HPDE6-E6E7 (cell line): ENCODE measurements around the gene SLC8A2.

Experiments
- DNase-seq: peaks from one replicate; pipeline ENCODE4 v3.0.0; 2011; ENCODE audit warnings: missing footprints; ENCODE audit errors: extremely low spot score

The SLC8A2 gene

GRCh38 chr19:47471733-47472457 lies at the start of gene SLC8A2:
SLC8A2 (minus strand) TSS chr19:47471893; CDS start chr19:47466403, 5,490 bp downstream.
- peak; percentile 38 for DNase-seq

DNA sequence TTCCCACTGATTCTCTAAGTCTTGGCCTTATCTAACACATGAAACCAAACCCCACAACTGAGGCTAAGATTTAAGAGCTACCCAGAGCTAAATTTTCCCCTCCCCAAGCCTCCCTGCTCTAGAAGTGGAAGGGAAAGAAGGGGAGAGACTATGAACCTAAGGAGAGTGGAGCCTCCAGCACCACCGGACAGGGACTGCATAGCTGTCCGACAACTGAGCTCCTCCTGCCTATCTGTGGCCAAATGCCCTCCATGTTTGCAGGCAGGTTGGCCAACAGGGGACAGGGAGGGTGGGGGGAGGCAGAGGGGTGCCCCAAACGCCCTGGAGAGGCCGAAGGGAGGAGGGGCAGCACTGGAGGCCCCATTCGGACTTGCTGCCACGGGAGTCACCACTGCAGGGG lies 49.1 kb upstream of the SLC8A2 start:
- DNase-seq, result no peak

- no peak for DNase-seq
Observed at GRCh38 chr19:47520343-47520806, 48.7 kb upstream of the SLC8A2 start.

GRCh38 chr19:47518854-47519253 lies 47.2 kb upstream of the SLC8A2 start:
- DNase-seq, result no peak

DNA sequence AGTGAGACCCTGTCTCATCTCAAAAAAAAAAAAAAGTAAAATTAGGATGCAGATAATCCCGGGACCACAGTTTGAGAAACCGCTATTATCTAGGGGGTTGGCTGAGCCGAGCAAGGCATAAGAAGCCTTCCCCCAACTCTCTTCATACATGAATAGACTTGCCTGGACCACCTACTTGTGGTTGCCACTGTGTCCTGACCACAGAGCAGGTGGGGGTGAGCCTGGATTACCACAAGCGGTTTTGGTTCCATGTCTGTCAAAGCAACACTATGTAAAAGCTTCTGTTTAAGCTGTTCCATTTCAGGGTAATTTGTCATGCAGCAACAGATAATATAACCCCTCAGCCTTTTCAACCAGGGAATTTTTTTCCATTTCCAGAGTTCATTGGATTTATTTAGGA lies 46.4 kb upstream of the SLC8A2 start:
- no peak for DNase-seq

- DNase-seq, result peak; percentile 100
Observed at GRCh38 chr19:47514869-47515588, 43.3 kb upstream of the SLC8A2 start, which contains the start of gene NAPA. NAPA (minus strand) TSS chr19:47515063; CDS start chr19:47514940, 123 bp downstream.

- no peak for DNase-seq
Observed at GRCh38 chr19:47514151-47514868, 42.6 kb upstream of the SLC8A2 start.

- no peak for DNase-seq
Observed at GRCh38 chr19:47512948-47513319, 41.2 kb upstream of the SLC8A2 start.

GRCh38 chr19:47512183-47512947 lies 40.7 kb upstream of the SLC8A2 start:
- no peak for DNase-seq

GRCh38 chr19:47511681-47512080 lies 40.0 kb upstream of the SLC8A2 start:
- DNase-seq, result no peak

GRCh38 chr19:47511128-47511517 lies 39.4 kb upstream of the SLC8A2 start:
- DNase-seq, result no peak

GRCh38 chr19:47510516-47511127 lies 38.9 kb upstream of the SLC8A2 start:
- no peak for DNase-seq

GRCh38 chr19:47509973-47510372 lies 38.3 kb upstream of the SLC8A2 start:
- no peak for DNase-seq

GRCh38 chr19:47509170-47509847 lies 37.6 kb upstream of the SLC8A2 start:
- DNase-seq, result no peak

DNA sequence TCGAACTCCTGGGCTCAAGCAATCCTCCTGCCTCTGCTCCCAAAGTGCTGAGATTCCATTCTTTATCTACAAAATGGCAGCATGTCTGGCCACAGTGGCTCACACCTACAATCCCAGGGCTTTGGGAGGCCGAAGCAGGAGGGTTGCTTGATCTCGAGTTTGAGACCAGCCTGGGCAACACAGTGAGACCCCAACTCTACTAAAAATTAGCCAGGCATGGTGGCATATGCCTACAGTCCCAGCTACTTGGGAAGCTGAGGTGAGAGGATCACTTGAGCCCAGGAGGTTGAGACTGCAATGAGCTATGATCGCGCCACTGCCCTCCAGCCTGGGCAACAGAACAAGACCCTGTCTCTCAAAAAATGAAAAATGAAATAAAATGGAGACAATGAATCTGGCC lies 37.0 kb upstream of the SLC8A2 start:
- DNase-seq, result no peak

DNA sequence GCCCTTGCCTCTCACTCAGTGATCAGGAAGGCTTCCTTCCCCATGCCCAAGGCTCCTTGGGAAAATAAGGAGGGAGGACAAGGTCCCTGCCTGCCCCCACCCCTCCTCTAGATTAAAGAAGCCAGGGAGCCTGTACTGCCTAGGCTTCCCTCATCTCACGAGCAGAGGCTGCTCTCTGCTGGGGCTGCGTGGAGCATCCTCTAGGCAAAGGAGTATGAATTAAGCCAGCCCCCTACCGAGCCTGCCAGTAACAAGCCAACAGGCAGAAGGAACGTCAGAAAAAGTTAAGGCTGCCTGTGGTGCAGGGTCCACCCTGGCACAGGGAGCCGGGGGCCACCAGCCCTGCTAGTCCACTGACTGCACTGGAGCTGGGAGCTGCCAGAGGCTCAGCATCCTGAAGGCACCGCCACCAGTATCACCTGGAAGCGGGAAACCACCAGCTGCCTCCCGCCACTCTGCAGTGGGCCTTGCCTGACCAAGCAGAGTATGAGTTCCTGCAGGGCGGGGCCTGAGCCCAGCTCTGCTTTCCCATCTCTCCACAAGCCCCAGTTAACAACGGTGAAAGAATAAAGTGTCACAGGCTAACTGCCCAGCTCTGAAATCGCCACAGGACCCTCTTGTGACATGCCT lies 36.3 kb upstream of the SLC8A2 start:
- DNase-seq, result no peak

- no peak for DNase-seq
Observed at GRCh38 chr19:47507012-47507411, 35.3 kb upstream of the SLC8A2 start.

DNA sequence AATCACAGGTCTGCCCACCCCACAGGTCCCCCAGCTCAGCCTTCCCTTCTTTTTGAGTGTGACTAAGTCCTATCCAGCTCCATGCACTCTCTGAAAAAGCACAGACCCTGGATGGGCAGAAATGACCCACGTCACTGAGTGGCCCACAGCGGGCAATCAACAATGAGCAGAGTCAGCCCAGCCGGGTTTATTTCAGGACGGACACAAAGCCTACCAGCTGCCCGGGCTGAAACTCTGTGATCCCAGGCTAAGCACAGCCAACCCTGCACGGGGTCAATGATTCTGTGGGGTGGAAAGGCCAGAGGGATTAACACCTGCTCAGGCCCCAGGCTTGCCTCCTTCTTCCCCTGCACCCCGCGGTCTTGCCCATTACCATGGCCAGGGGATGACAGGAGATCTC lies 34.8 kb upstream of the SLC8A2 start:
- no peak for DNase-seq

DNA sequence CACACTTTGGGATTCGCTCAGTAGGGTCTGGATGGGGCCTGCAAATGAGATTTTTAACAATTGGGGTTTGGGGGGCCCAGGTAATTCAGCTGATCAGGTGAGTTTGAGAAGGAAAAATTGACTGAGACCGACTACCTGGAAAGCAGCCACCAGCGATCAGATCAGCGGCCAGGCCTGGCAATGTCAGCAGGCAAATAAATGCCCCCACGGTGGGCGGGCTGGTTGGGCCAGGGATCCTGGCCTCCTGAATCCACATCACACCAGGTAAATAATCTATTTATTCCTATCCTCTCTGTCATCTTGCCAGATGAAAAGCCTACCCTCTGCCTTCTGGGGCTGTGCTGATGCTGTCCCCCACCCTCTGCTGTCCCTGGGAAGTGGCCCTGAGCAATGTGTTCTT lies 33.8 kb upstream of the SLC8A2 start:
- DNase-seq, result no peak

- DNase-seq, result no peak
Observed at GRCh38 chr19:47503826-47504150, 32.1 kb upstream of the SLC8A2 start.
